Measurements from ENCODE around the gene CUBN.

CUBN gene

DNA sequence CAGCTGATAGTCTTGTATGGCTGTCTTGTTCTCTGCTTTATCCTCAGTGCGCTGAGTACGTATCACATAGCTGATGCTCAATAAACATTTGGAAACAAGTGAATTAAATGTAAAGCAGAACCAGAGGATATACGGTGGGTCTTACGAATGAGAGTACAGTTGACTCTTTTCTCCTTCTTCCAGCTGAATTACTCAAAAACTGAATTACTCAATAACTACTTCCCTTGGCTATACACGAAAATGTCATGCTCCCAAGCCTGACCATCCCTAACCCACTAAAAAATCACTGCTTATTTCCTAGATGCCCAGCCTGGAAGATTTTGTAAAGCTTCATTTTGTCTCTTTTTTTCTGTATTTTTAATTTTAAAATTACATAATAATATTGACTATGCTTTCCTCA is 309.2 kb downstream of the CUBN start:
- DNase-seq (ENCODE audit: low spot score), result no peak

DNA sequence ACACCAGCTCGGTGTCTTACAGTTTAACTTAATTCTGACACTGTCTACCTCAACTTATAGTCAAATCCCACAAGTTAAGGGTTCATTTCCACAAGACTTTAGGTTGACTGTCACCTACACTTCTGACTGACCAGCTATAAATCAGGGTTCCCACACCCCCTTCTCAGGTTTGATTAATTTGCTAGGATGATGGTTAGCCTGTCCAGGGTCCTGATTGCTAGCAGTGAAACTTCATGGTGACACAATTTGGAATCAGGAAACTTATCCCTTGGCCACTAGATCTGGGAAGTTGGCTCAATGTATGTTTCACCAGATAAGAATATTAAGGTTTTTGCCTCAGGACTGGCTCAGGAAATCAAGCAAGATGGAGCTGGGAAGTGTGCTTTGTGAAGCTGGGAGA is 309.6 kb downstream of the CUBN start:
- DNase-seq (ENCODE audit: low spot score), result no peak

DNA sequence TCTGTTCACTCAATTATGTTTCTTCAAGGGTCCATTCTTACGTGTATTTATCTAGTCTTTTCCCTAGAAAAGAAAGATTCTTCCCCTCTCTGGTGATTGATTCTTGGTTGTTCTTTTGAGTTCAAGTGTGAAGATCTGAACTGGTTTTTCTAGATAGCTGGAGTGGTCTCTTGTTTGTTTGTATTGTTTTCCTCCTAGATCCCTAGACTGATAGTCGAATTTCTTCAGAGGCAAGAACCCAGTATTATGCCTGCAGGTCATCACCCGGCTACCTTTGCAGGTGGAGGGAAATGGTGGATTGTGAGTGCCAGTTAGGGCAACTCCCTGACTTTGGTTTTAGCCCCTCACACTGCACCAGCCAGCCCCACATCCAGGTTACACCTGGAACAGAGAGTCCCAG is 310.2 kb downstream of the CUBN start:
- DNase-seq (ENCODE audit: low spot score), result no peak

DNA sequence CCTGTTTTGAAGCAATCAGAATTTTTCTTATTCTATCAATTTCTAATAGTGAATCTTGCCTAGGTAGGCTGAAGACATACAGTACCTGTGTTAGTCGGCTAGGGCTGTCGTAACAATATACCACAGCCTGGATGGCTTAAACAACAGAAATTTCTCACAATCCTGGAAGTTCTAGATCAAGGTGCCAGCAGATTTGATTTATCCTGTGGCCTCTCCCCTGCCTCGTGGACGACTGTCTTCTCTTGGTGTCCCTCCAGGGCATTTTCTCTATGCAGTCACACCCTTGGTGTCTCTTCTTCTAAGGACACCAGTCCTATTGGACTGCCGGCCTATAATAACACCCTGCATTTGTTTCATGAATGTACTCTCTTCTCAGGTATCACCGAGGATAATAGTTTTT is 310.6 kb downstream of the CUBN start:
- no peak for DNase-seq (ENCODE audit: low spot score)

DNA sequence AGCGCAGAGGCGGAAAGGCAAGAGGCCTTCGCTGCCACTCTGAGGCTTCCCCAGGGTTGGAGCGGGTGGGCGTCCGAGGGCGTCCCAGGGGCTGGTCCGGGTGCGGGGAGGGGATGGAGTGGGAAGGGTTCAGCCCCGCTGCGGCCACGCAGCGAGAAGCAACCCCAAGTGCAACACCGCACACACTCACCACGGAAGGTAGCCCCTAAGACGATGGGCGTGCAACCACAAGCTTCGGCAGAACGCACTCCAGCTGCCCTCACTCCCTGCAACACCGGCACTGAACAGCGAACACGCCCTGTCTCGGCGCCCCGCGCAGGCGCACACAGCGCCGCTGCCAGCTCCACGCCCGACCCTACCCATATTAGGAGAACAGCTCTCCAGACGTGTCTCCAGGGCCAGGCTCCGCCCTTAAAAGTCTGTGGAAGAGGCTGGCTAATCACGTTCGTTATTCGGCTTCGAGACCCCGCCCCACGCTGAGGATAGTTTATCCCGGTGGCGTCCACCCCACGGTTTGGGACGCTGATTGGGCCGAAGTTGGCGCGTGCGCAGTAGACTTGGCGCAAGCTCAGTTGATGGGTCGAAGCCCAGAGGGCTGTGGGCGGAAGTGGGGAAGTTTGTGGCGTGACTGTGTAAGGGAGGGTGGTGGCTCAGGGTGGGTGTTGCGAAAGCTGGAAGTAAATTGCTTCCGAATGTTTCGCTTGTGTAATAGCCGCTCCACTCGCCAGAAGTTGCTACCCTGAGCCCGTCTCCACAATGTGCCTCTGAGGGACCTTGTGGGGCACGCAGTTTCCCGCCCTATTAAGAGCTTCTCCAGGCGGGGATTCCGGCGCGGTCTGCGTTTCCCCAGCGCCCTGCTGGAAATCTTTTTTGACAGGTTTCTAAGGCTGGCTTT is 312.2 kb downstream of the CUBN start, which contains the start of gene RSU1:
RSU1 (minus strand) TSS at position 300 of the 895 bp plus-strand sequence. CDS start 343 bp downstream, outside the sequence.
- DNase-seq (ENCODE audit: low spot score), result peak; percentile 100

DNA sequence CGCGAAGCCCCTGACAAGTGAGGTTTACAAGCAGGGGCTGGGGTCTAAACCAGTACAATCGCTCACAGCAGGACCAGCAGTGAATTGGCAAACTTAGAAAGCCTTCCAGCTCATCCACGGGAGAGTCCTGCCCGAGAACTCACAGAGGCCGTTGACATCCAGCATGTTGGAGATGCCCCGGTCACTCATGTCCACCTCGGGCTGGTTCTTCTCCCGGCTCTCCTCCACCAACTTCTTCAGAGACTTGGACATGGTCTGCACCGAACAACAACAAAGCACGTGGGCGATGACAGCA is 312.8 kb downstream of the CUBN start:
- no peak for DNase-seq (ENCODE audit: low spot score)

DNA sequence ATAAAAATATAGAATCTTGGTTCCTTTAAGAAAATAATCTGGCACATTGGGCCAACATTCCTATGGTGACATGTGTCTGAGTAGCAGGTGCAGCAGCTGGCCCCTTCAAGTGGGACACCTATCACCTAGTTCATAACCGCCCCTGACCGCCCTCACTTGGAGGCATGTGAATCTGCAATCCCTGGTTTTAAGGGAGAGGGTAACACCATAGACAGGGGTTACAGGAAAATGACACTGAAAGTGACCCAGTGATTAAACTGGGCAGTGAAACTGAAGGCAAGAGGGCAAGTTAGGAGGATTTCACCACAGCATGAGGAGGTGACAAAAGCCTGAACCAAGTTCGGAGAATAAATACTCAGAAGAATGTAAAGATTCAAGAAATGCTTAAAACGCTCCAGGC is 313.4 kb downstream of the CUBN start:
- peak; percentile 47 for DNase-seq (ENCODE audit: low spot score)

DNA sequence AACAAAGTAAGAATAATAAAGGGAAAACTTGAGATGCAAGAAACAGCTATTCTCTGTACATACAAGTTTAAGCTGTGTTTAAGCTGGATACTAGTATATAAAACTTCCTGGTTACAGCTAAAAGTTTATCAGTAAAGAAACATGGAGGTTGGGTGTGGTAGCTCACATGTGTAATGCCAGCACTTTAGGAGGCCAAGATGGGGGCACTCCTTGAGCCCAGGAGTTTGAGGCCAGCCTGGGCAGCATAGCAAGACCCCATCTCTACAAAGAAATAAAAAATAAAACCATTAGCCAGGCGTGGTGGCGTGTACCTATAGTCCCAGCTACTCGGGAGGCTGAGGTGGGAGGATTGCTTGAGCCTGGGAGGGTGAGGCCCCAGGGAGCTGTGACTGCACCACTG is 315.6 kb downstream of the CUBN start:
- peak; percentile 63 for DNase-seq (ENCODE audit: low spot score)

DNA sequence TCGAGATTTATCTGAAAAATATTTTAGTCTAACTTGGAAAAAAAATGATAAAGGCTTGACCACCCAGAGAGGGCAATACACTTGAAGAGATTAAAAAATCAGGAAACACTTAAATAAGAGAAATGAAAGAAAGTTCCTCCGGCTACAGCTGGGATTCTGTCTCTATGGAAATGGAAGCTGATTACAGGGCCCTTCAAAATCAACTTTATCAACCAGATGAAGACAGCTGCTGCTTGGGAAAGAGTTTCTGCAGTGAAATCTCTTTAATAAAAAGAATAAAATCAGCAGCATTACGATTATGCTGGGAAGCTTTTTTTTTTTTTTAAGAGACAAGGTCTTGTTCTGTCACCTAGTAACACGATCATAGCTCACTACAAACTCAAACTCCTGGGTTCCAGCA is 316.9 kb downstream of the CUBN start:
- DNase-seq (ENCODE audit: low spot score), result no peak

DNA sequence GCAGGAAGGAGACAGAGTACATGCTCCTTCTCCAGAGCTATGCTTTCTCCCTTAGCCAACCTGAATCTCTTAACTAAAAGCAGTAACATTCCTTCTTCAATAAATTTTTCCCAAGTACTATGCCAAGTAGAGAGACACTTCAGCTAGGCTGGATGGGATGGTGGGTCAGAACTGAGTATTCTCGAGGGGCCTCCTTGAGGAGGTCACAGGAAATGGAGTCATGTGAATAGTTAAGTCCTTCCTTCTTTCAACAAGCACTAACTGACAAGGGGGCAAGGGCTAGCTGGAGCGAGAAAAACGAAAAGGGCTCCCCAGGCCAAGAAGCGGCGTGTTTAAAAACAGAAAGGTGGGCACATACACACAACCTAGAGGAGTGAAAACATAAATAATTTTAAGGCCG is 317.8 kb downstream of the CUBN start:
- no peak for DNase-seq (ENCODE audit: low spot score)

DNA sequence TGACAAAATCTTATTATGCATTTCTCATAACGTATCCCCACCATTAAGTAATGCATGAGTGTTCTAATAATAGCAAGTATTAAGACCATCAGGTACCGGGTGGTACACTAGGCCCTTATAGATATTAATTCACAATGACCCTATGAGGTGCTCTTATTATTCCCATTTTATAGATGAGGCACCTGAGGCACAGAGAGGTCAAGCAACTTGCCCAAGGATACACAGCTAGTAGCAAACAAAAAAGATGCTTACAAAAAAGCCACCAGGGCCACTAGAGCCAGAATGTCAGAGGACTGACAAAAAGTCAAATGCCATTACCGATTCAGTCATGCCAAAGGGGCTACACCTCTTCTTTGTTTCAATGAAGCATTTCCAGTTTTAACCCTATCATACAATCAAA is 318.3 kb downstream of the CUBN start:
- no peak for DNase-seq (ENCODE audit: low spot score)

DNA sequence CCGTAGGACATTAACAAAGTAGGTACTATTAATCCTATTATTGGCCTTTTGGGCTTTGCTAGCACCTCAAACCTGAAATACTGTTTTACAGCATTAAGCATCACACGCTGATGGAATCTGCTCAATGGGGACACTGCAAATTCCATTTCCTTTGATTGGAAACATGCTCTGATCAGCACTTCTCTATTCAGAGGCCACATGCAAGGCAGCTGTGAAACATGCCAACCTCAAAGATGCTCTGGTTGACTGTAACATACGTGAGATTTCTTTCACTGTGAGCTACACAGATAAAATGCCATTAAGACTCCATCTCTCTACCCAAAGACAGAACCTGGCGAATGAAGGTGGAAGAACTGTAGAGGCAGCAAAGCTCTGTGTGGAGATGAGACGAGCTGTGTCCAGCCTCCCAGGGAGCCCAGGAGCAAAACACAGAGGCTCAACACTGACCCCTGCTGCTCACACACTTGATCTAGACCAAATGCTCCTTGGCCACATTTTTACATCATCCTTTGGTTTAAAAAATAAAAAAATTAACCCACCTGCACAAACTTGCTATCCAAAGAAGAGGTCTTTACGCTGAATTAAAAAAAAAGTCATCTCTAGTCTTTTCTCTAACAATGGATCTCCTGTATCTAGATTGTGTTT is 320.4 kb downstream of the CUBN start:
- peak; percentile 62 for DNase-seq (ENCODE audit: low spot score)

DNA sequence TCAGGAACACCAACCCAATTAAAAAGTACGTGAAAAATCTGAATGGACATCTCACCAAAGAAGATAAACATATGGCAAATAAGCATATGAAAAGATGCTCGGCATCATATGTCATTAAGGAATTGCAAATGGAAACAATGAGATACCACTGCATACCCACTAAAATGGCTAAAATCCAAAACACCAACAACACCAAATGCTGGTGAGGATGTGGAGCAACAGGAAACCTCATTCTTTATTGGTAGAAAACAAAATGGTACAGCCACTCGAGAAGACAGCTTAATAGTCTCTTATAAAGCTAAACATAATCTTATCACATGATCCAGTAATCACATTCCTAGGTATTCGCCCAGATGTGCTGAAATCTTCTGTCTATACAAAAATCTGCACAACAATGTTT is 325.5 kb downstream of the CUBN start:
- DNase-seq (ENCODE audit: low spot score), result no peak

DNA sequence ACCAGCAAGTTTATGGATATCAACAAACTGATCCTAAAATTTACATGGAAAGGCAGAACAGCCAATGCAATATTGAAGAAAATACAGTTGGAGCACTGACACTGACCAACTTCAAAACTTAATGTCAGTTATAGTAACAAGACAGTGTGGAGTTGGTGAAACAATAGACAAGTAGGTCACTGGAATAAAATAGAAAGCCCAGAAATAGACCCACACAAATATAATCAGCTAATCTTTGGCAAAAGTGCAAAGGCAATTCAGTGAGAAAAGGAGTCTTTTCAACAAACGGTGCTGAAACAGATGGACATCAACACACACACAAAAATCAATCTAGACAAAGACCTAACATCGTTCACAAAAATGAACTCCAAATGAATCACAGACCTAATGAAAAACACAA is 326.1 kb downstream of the CUBN start:
- DNase-seq (ENCODE audit: low spot score), result no peak

DNA sequence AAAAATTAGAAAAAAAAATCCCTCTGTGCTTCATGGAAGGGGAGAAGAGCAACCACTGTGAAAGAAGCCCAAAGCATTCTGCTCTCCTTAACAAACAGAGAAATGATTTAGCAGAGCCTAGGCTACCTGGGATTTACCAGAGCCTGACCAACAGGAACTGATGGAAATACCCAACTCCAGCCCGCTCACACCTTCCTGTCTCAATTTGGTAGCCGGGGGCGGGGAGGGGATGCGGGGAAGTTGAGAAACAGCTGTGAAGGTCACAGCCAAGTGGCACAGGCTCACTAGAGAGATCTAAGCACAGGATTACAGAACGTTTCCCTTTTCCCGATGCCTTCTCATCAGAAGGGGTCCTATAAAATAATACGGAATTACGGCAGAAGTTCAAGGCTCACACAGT is 330.0 kb downstream of the CUBN start:
- no peak for DNase-seq (ENCODE audit: low spot score)

DNA sequence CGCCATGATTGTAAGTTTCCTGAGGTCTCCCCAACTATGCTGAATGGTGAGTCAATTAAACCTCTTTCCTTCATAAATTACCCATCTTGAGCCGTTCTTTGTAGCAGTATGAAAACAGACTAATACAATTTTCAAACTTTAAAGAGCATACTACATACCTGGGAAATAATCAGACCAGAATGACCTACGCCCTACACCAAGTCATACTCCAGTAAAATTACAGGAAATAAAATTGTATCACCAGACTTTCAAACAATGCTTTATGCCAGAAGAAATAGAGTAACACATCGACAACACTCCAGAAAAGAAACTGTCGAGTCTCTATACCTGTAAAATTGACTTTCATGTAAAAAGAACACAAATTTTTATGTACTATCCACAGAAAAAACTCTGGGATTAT is 331.0 kb downstream of the CUBN start:
- no peak for DNase-seq (ENCODE audit: low spot score)

DNA sequence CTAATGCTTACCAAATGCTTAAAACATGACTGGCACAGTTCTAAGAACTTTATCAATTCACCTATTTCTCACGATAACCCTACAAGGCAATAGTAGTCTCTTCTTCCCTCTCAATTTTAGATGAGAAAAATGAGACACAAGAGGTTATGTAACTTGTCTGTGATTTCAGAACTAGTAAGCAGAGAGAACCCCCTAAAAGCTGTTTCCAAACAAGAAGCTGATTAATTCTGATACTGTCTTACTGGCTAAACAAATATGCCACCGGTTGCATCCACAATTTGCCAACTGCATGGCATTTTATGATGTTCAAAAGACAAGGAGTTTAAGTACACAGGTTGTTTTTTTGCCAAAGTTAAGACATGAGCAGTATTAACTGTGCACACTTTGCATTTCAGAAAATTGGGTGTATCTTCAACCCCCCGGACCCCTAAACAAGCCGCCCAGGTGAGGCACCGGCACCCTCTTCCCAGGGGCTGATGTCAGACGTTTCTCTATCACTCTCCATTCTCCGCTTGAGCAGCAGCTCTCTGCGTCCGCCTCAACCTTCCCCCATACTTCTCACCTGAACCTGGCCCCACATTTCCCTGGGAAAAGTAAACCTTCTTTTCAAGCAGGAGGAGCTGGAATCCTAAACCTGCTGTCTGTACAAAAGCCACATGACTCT is 334.1 kb downstream of the CUBN start:
- no peak for DNase-seq (ENCODE audit: low spot score)

DNA sequence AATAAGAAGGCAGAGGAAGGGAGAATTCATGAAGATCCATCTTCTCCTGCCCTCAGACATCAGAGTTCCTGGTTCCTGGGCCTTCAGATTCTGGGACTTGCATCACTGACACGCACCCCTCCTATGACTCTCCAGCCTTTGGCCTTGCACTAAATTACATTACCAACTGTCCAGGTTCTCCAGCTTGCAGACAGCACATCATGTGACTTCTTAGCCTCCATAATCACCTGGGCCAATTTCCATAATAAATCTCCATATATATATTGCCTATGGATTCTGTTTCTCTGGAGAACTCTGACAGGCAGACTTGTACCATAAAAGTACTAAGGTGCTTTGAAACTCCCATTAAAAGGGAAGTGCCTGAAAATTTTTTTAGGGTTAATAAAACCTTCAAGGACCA is 335.6 kb downstream of the CUBN start:
- no peak for DNase-seq (ENCODE audit: low spot score)

DNA sequence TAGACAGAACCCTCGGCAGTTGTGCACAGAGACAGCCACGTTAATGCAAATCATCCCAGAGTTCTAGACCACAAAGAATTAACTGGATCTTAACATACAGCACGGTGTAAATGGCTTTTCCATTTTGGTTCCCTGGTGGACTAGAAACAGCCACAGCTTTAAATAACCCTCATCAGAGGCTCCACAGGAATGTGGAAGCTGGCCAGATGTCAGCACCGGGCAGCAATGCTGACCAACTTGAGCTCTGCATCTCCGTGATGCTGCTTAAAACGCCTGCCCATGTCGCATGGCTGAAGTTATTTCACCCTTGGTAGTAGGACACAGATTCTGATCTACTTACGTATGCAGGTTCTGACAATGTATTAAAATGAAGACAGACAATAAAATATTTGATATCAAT is 336.9 kb downstream of the CUBN start:
- DNase-seq (ENCODE audit: low spot score), result no peak

DNA sequence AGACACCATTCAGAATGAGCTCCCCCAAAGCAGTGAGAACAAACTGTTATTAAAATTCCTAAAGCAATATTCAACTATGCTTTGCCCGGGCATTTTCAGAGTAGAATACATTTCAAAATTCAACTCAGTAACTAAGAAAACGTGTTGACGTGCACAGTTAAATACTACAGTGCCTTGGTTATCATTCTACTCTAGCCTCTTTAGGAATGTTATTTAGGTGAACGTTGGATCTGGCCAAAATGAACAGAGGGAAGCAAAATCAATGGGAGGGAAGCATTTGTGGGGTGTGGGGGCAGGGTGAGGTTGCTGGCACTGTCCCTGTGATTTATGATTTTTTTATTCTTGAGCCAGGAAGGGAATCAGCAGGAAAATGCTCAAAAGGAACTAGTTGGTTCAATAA is 339.8 kb downstream of the CUBN start:
- no peak for DNase-seq (ENCODE audit: low spot score)

DNA sequence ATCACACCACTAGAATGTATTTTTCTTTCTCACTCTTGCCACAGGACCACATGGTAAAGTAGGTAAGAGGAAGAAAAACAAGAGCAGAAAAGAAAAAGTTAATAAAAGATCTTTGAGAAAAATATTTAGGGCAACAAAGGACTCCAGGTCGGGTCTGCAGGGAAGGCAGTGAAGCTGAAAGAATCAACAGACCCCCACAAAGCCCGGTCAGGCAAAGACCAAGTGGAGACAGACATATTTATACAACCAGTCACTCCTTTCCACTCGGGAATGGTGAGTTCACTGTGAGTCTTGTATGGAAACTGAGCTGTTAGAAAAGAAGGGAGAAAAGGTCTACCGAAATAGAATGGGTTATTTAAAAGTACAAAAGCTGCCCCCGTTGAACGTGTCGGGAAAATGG is 340.4 kb downstream of the CUBN start:
- DNase-seq (ENCODE audit: low spot score), result no peak

DNA sequence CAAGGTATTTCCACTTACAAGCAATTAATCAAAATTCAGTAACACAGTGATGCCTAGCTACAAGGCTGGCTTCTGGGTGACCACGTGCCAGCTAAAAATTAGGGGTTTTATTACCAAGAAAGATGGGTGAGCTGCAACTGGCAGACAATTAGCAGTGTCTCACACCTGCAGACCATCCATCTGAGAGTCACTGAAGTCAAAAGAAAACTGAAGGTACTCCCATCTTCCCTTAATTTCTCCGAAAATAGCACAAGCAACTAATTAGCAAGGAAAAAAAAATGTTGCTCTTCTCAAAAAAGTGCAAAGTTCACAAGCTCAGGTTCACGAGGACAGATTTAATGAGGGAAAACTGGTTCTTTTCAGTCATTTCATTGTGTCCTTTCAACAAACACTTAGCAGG is 340.8 kb downstream of the CUBN start:
- no peak for DNase-seq (ENCODE audit: low spot score)

DNA sequence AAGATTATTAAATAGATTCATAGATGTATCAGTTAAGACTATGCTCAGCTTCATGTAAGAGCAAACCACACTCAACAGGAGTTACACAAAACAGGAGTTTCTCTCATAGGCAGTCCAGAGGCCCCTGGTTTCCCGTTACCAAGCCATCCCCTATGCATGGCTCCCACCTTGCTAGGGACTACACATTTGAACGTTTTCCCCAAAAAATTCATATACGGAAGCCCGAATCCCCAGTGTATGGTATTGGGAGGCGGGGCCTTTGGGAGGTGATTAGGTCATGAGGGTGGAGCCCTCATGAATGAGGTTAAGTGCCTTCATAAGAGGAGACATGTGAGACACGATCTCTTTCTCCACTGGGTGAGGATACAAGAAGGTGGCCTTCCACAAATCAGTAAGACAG is 341.5 kb downstream of the CUBN start:
- no peak for DNase-seq (ENCODE audit: low spot score)

Measured in hematopoietic multipotent progenitor cell treated with erythropoietin and hydrocortisone succinate and interleukin-3 and kit ligand, for 17 days (in vitro differentiated cells).